T-helper 22 cell (primary cell): Measurements from ENCODE around the gene NR1H3.

Experiments used
- DNase-seq: peaks from one replicate; pipeline ENCODE4 v3.0.0-alpha.2; 2020; ENCODE audit warnings: low read depth

NR1H3 gene

GRCh38 chr11:47269829-47270305, 12.1 kb downstream of the NR1H3 start, which contains the start of gene MADD:
MADD (plus strand) TSS chr11:47270133.
- DNase-seq: peak; percentile 85

GRCh38 chr11:47270331-47271271, 12.8 kb downstream of the NR1H3 start:
- DNase-seq: peak; percentile 21

- DNase-seq: no peak
Observed at GRCh38 chr11:47271328-47271727, 13.5 kb downstream of the NR1H3 start.

- DNase-seq: no peak
Observed at GRCh38 chr11:47271961-47272661, 14.3 kb downstream of the NR1H3 start.

GRCh38 chr11:47272706-47273105, 14.9 kb downstream of the NR1H3 start:
- no peak for DNase-seq

GRCh38 chr11:47274495-47275235, 16.9 kb downstream of the NR1H3 start:
- DNase-seq: no peak

GRCh38 chr11:47276923-47277322, 19.1 kb downstream of the NR1H3 start:
- DNase-seq: no peak

- DNase-seq: no peak
Observed at GRCh38 chr11:47278058-47278457, 20.3 kb downstream of the NR1H3 start.

- no peak for DNase-seq
Observed at GRCh38 chr11:47278769-47279168, 21.0 kb downstream of the NR1H3 start.

GRCh38 chr11:47280099-47280498, 22.3 kb downstream of the NR1H3 start:
- DNase-seq: no peak

GRCh38 chr11:47280860-47281259, 23.1 kb downstream of the NR1H3 start:
- DNase-seq: no peak

- no peak for DNase-seq
Observed at GRCh38 chr11:47282462-47282861, 24.7 kb downstream of the NR1H3 start.

GRCh38 chr11:47284151-47284550, 26.4 kb downstream of the NR1H3 start:
- DNase-seq: no peak

GRCh38 chr11:47285969-47286770, 28.4 kb downstream of the NR1H3 start:
- DNase-seq: no peak

GRCh38 chr11:47288066-47288465, 30.3 kb downstream of the NR1H3 start:
- no peak for DNase-seq

GRCh38 chr11:47289856-47290255, 32.1 kb downstream of the NR1H3 start:
- no peak for DNase-seq

- no peak for DNase-seq
Observed at GRCh38 chr11:47295385-47295784, 37.6 kb downstream of the NR1H3 start.

- no peak for DNase-seq
Observed at GRCh38 chr11:47296045-47296444, 38.2 kb downstream of the NR1H3 start.

GRCh38 chr11:47299078-47299477, 41.3 kb downstream of the NR1H3 start:
- DNase-seq: no peak

- no peak for DNase-seq
Observed at GRCh38 chr11:47302853-47303252, 45.1 kb downstream of the NR1H3 start.

GRCh38 chr11:47305734-47306483, 48.1 kb downstream of the NR1H3 start:
- no peak for DNase-seq
